ENCODE results near the gene DDX55. TPM values are rescaled to one million over a fixed set of nuclear protein-coding genes. Genes with fewer than 3 reads are reported as not detected.

The DDX55 gene
- total and polyA plus RNA-seq, 2 of the 13 experiments (the other 11 are each of a cell fraction or from before 2014, with no cell fraction given) = 22.2 to 37.0 TPM

DNA sequence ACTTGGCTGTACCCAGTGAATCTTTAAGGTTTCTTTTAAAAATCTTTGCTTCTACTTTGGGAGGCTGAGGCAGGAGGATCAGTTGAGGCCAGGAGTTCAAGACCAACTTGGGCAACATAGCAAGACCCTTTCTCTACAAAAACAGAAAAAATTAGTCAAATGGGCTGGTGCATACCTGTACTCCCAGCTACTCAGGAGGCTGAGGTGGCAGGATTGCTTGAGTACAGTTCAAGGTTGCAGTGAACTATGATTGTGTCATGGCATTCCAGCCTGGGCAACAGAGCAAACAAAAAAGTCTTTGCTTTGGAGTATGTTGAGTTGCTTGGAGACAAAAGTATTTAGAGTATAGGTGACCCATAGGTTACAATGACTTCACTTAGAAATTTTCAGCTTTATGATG is 6.2 kb upstream of the DDX55 start (continued):
- TF ChIP-seq, protein P1, sequence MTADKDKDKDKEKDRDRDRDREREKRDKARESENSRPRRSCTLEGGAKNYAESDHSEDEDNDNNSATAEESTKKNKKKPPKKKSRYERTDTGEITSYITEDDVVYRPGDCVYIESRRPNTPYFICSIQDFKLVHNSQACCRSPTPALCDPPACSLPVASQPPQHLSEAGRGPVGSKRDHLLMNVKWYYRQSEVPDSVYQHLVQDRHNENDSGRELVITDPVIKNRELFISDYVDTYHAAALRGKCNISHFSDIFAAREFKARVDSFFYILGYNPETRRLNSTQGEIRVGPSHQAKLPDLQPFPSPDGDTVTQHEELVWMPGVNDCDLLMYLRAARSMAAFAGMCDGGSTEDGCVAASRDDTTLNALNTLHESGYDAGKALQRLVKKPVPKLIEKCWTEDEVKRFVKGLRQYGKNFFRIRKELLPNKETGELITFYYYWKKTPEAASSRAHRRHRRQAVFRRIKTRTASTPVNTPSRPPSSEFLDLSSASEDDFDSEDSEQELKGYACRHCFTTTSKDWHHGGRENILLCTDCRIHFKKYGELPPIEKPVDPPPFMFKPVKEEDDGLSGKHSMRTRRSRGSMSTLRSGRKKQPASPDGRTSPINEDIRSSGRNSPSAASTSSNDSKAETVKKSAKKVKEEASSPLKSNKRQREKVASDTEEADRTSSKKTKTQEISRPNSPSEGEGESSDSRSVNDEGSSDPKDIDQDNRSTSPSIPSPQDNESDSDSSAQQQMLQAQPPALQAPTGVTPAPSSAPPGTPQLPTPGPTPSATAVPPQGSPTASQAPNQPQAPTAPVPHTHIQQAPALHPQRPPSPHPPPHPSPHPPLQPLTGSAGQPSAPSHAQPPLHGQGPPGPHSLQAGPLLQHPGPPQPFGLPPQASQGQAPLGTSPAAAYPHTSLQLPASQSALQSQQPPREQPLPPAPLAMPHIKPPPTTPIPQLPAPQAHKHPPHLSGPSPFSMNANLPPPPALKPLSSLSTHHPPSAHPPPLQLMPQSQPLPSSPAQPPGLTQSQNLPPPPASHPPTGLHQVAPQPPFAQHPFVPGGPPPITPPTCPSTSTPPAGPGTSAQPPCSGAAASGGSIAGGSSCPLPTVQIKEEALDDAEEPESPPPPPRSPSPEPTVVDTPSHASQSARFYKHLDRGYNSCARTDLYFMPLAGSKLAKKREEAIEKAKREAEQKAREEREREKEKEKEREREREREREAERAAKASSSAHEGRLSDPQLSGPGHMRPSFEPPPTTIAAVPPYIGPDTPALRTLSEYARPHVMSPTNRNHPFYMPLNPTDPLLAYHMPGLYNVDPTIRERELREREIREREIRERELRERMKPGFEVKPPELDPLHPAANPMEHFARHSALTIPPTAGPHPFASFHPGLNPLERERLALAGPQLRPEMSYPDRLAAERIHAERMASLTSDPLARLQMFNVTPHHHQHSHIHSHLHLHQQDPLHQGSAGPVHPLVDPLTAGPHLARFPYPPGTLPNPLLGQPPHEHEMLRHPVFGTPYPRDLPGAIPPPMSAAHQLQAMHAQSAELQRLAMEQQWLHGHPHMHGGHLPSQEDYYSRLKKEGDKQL (CRISPR knock-in tag; IDR thresholded peaks at IDR 0.05; ENCODE audit: low read depth) = 0 out of 2 replicates have a peak, but pooled peaks have one; percentile 34
- TF ChIP-seq BRCA1 (CRISPR knock-in tag; IDR thresholded peaks at IDR 0.05) = no peak
- no peak for TF ChIP-seq BCLAF1 (IDR thresholded peaks at IDR 0.05)
- TF ChIP-seq ZNF713 (CRISPR knock-in tag; IDR thresholded peaks at IDR 0.05) = no peak
- no peak for TF ChIP-seq ZNF83 (CRISPR knock-in tag; IDR thresholded peaks at IDR 0.05; ENCODE audit: borderline replicate concordance)
- TF ChIP-seq, protein P2, sequence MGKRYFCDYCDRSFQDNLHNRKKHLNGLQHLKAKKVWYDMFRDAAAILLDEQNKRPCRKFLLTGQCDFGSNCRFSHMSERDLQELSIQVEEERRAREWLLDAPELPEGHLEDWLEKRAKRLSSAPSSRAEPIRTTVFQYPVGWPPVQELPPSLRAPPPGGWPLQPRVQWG (CRISPR knock-in tag; IDR thresholded peaks at IDR 0.05; ENCODE audit: borderline replicate concordance, low read depth) = no peak
- no peak for TF ChIP-seq YY1 (IDR thresholded peaks at IDR 0.05; ENCODE audit: insufficient read depth, insufficient replicate concordance, low read depth, low read length)
- TF ChIP-seq KDM6A (CRISPR knock-in tag; IDR thresholded peaks at IDR 0.05; ENCODE audit: low read depth) = peak; percentile 72
- no peak for TF ChIP-seq ZNF547 (CRISPR knock-in tag; IDR thresholded peaks at IDR 0.05)
- no peak for TF ChIP-seq ZNF335 (CRISPR knock-in tag; IDR thresholded peaks at IDR 0.05)
- TF ChIP-seq MBNL3 (CRISPR knock-in tag; conservative IDR thresholded peaks at IDR 0.05) = no peak
- no peak for TF ChIP-seq ZNF724P (CRISPR knock-in tag; IDR thresholded peaks at IDR 0.05; ENCODE audit: borderline replicate concordance)
- peak; percentile 67; the same call in 1 of the 2 replicates for TF ChIP-seq ZNF331 (CRISPR knock-in tag; IDR thresholded peaks at IDR 0.05)
- TF ChIP-seq, protein P3, sequence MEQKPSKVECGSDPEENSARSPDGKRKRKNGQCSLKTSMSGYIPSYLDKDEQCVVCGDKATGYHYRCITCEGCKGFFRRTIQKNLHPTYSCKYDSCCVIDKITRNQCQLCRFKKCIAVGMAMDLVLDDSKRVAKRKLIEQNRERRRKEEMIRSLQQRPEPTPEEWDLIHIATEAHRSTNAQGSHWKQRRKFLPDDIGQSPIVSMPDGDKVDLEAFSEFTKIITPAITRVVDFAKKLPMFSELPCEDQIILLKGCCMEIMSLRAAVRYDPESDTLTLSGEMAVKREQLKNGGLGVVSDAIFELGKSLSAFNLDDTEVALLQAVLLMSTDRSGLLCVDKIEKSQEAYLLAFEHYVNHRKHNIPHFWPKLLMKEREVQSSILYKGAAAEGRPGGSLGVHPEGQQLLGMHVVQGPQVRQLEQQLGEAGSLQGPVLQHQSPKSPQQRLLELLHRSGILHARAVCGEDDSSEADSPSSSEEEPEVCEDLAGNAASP (CRISPR knock-in tag; IDR thresholded peaks at IDR 0.05; ENCODE audit: borderline replicate concordance) = peak; percentile 70; the same call in 1 of the 2 replicates
- no peak for TF ChIP-seq ZBTB2 (CRISPR knock-in tag; IDR thresholded peaks at IDR 0.05; ENCODE audit: low read depth)
- TF ChIP-seq SNRNP70 (IDR thresholded peaks at IDR 0.05; ENCODE audit: low read depth, low read length) = no peak
- peak; percentile 62 for TF ChIP-seq KDM1A (CRISPR knock-in tag; IDR thresholded peaks at IDR 0.05)
- no peak for TF ChIP-seq ZNF333 (CRISPR knock-in tag; IDR thresholded peaks at IDR 0.05; ENCODE audit: borderline replicate concordance)
- TF ChIP-seq ZNF253 (CRISPR knock-in tag; IDR thresholded peaks at IDR 0.05; ENCODE audit: borderline replicate concordance) = no peak
- TF ChIP-seq ZNF563 (CRISPR knock-in tag; IDR thresholded peaks at IDR 0.05) = no peak

Measured in HepG2 (cell line).